ENCODE data around the gene KRT71. TPM values are rescaled to one million over a fixed set of nuclear protein-coding genes. Genes with fewer than 3 reads are reported as not detected.

The KRT71 gene
- total RNA-seq, 1 experiment from 2014 or later, result not detected

DNA sequence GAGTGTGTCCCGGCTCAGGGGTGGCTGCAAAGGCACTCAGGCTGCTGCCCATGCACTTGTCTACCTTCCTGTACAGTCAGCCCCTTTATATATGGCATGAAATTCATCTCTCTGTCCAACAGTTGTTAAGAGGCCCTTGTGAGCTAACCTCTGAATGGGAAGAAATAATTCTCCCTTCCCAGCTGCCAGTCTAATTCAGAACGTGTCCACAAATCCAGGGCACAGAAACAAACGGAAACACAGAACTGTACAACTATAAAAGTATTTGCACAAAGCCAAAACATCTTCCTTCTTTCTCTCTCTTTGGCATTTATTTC is 33.6 kb downstream of the KRT71 start (continued):
- TF ChIP-seq, protein P1, sequence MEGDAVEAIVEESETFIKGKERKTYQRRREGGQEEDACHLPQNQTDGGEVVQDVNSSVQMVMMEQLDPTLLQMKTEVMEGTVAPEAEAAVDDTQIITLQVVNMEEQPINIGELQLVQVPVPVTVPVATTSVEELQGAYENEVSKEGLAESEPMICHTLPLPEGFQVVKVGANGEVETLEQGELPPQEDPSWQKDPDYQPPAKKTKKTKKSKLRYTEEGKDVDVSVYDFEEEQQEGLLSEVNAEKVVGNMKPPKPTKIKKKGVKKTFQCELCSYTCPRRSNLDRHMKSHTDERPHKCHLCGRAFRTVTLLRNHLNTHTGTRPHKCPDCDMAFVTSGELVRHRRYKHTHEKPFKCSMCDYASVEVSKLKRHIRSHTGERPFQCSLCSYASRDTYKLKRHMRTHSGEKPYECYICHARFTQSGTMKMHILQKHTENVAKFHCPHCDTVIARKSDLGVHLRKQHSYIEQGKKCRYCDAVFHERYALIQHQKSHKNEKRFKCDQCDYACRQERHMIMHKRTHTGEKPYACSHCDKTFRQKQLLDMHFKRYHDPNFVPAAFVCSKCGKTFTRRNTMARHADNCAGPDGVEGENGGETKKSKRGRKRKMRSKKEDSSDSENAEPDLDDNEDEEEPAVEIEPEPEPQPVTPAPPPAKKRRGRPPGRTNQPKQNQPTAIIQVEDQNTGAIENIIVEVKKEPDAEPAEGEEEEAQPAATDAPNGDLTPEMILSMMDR (IDR thresholded peaks at IDR 0.05), result no peak
- TF ChIP-seq FOXP1 (CRISPR knock-in tag; IDR thresholded peaks at IDR 0.05; ENCODE audit: borderline replicate concordance), result no peak
- TF ChIP-seq, protein P2, sequence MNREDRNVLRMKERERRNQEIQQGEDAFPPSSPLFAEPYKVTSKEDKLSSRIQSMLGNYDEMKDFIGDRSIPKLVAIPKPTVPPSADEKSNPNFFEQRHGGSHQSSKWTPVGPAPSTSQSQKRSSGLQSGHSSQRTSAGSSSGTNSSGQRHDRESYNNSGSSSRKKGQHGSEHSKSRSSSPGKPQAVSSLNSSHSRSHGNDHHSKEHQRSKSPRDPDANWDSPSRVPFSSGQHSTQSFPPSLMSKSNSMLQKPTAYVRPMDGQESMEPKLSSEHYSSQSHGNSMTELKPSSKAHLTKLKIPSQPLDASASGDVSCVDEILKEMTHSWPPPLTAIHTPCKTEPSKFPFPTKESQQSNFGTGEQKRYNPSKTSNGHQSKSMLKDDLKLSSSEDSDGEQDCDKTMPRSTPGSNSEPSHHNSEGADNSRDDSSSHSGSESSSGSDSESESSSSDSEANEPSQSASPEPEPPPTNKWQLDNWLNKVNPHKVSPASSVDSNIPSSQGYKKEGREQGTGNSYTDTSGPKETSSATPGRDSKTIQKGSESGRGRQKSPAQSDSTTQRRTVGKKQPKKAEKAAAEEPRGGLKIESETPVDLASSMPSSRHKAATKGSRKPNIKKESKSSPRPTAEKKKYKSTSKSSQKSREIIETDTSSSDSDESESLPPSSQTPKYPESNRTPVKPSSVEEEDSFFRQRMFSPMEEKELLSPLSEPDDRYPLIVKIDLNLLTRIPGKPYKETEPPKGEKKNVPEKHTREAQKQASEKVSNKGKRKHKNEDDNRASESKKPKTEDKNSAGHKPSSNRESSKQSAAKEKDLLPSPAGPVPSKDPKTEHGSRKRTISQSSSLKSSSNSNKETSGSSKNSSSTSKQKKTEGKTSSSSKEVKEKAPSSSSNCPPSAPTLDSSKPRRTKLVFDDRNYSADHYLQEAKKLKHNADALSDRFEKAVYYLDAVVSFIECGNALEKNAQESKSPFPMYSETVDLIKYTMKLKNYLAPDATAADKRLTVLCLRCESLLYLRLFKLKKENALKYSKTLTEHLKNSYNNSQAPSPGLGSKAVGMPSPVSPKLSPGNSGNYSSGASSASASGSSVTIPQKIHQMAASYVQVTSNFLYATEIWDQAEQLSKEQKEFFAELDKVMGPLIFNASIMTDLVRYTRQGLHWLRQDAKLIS (CRISPR knock-in tag; IDR thresholded peaks at IDR 0.05; ENCODE audit: borderline replicate concordance), result no peak

DNA sequence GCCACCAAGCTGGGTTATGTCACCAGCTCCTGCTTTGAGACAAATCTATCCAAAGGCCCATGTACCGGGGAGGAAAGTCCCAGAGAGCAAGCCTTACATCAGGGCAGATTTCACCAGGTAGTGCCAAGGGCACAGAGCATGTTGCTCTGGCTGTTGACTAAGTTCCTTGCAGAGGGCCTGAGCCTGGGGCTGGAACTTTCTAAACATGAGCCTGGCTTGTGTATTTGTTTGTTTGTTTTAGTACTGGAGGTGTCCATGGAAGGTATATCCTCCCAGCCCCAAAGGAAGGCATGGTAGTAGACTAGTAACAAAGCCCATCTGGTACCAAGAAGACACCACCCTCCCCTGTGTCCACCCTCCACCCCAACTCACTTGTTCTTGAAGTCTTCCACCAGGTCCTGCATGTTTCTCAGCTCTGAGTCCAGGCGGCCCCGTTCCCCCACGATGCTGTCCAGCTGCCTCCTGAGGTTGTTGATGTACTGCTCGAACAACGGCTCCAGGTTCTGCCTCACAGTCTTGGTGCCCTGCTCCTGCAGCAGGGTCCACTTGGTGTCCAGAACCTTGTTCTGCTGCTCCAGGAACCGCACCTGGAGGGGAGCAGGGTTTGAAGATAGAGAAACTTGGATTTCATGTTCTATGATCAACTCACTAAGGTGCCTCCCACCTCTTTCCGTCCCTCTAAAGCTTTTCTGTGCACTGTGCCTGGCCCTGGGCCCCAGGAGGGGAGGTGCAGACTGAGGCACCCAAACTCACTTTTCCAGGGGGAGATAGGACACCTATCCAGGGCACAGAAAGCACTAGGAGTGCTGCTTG is 34.2 kb downstream of the KRT71 start:
- POLR2A ChIA-PET, result no interaction called here
- Mint-ChIP-seq H3K4me3 (no peak overlapping the region), H3K4me1 (peaks cover 7% of the 10 kb centered on the region), H3K9me3 (no peaks in the 10 kb centered on the region), H3K27ac (no peak overlapping the region), H3K27me3 (ENCODE audit: low read depth) (no peaks in the 10 kb centered on the region), H3K36me3 (no peaks in the 10 kb centered on the region)
- CTCF ChIA-PET, result interaction anchor here (1.3 to 3.5 kb wide), 2 partner anchors 64 to 123 kb away, joined by 3 to 24 read pairs; no protein-coding TSS in a partner anchor
- TF ChIP-seq, protein P3, sequence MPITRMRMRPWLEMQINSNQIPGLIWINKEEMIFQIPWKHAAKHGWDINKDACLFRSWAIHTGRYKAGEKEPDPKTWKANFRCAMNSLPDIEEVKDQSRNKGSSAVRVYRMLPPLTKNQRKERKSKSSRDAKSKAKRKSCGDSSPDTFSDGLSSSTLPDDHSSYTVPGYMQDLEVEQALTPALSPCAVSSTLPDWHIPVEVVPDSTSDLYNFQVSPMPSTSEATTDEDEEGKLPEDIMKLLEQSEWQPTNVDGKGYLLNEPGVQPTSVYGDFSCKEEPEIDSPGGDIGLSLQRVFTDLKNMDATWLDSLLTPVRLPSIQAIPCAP (CRISPR knock-in tag; IDR thresholded peaks at IDR 0.05), result no peak
- TF ChIP-seq ZNF396 (CRISPR knock-in tag; IDR thresholded peaks at IDR 0.05; ENCODE audit: borderline replicate concordance) (no peak), FOXJ3 (CRISPR knock-in tag; IDR thresholded peaks at IDR 0.05; ENCODE audit: borderline replicate concordance) (no peak), ZNF232 (CRISPR knock-in tag; IDR thresholded peaks at IDR 0.05) (no peak), NR3C1 (CRISPR knock-in tag; conservative IDR thresholded peaks at IDR 0.05; ENCODE audit: low read depth) (no peak), TEAD4 (CRISPR knock-in tag; IDR thresholded peaks at IDR 0.05) (no peak)
- TF ChIP-seq, protein P4, sequence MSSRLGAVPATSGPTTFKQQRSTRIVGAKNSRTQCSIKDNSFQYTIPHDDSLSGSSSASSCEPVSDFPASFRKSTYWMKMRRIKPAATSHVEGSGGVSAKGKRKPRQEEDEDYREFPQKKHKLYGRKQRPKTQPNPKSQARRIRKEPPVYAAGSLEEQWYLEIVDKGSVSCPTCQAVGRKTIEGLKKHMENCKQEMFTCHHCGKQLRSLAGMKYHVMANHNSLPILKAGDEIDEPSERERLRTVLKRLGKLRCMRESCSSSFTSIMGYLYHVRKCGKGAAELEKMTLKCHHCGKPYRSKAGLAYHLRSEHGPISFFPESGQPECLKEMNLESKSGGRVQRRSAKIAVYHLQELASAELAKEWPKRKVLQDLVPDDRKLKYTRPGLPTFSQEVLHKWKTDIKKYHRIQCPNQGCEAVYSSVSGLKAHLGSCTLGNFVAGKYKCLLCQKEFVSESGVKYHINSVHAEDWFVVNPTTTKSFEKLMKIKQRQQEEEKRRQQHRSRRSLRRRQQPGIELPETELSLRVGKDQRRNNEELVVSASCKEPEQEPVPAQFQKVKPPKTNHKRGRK (CRISPR knock-in tag; IDR thresholded peaks at IDR 0.05; ENCODE audit: borderline replicate concordance), result no peak
- TF ChIP-seq, protein P5, sequence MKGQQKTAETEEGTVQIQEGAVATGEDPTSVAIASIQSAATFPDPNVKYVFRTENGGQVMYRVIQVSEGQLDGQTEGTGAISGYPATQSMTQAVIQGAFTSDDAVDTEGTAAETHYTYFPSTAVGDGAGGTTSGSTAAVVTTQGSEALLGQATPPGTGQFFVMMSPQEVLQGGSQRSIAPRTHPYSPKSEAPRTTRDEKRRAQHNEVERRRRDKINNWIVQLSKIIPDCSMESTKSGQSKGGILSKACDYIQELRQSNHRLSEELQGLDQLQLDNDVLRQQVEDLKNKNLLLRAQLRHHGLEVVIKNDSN (CRISPR knock-in tag; IDR thresholded peaks at IDR 0.05), result no peak
- TF ChIP-seq, protein P6, sequence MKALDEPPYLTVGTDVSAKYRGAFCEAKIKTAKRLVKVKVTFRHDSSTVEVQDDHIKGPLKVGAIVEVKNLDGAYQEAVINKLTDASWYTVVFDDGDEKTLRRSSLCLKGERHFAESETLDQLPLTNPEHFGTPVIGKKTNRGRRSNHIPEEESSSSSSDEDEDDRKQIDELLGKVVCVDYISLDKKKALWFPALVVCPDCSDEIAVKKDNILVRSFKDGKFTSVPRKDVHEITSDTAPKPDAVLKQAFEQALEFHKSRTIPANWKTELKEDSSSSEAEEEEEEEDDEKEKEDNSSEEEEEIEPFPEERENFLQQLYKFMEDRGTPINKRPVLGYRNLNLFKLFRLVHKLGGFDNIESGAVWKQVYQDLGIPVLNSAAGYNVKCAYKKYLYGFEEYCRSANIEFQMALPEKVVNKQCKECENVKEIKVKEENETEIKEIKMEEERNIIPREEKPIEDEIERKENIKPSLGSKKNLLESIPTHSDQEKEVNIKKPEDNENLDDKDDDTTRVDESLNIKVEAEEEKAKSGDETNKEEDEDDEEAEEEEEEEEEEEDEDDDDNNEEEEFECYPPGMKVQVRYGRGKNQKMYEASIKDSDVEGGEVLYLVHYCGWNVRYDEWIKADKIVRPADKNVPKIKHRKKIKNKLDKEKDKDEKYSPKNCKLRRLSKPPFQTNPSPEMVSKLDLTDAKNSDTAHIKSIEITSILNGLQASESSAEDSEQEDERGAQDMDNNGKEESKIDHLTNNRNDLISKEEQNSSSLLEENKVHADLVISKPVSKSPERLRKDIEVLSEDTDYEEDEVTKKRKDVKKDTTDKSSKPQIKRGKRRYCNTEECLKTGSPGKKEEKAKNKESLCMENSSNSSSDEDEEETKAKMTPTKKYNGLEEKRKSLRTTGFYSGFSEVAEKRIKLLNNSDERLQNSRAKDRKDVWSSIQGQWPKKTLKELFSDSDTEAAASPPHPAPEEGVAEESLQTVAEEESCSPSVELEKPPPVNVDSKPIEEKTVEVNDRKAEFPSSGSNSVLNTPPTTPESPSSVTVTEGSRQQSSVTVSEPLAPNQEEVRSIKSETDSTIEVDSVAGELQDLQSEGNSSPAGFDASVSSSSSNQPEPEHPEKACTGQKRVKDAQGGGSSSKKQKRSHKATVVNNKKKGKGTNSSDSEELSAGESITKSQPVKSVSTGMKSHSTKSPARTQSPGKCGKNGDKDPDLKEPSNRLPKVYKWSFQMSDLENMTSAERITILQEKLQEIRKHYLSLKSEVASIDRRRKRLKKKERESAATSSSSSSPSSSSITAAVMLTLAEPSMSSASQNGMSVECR (CRISPR knock-in tag; IDR thresholded peaks at IDR 0.05; ENCODE audit: borderline replicate concordance), result no peak
- TF ChIP-seq, protein P7, sequence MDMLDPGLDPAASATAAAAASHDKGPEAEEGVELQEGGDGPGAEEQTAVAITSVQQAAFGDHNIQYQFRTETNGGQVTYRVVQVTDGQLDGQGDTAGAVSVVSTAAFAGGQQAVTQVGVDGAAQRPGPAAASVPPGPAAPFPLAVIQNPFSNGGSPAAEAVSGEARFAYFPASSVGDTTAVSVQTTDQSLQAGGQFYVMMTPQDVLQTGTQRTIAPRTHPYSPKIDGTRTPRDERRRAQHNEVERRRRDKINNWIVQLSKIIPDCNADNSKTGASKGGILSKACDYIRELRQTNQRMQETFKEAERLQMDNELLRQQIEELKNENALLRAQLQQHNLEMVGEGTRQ (CRISPR knock-in tag; IDR thresholded peaks at IDR 0.05), result no peak
- TF ChIP-seq, protein P2 (CRISPR knock-in tag; IDR thresholded peaks at IDR 0.05; ENCODE audit: borderline replicate concordance), result no peak
- DNase-seq (ENCODE audit: low spot score) (no peak), ATAC-seq (no peak)

Data from WTC11 (cell line).